Gastroesophageal sphincter (tissue), 4 donors: Measurements from ENCODE around the gene AGBL2. TPM values are rescaled to one million over a fixed set of nuclear protein-coding genes. Genes with fewer than 3 reads are reported as not detected.

Source experiments
- ATAC-seq: fragments of 150-250 bp; one replicate; pipeline ENCODE4 v1.9.1; 2016; ENCODE audit warnings: mild to moderate bottlenecking, moderate library complexity
- H3K27ac ChIP-seq, 4 donors: fragments of 200-600 bp; sonication (generic) in 3 of 4; 1 replicate in 3 of 4; 2 replicates in 1 of 4; pipeline ENCODE4 v1.5.1; 2016 to 2019
- H3K27me3 ChIP-seq: fragments of 200-600 bp; sonication (generic); one replicate; pipeline ENCODE4 v1.5.1; 2019
- H3K36me3 ChIP-seq, 2 donors: fragments of 200-600 bp; sonication (generic); one replicate each; pipeline ENCODE4 v1.5.1; 2019; ENCODE audit warnings: control low read depth in 1 of 2
- H3K4me1 ChIP-seq, 3 donors: fragments of 200-600 bp; sonication (generic); 1 replicate in 2 of 3; 2 replicates in 1 of 3; pipeline ENCODE4 v1.5.1; 2016 to 2019; ENCODE audit warnings: control low read depth in 2 of 3
- H3K4me3 ChIP-seq, 2 donors: fragments of 200-600 bp; sonication (generic); one replicate each; pipeline ENCODE4 v1.5.1; 2019; ENCODE audit warnings: mild to moderate bottlenecking in 1 of 2, moderate library complexity in 1 of 2
- H3K9me3 ChIP-seq, 3 donors: fragments of 200-600 bp; sonication (generic); one replicate each; pipeline ENCODE4 v1.5.1; 2017 to 2019; ENCODE audit warnings: control low read depth in 2 of 3
- CTCF ChIP-seq, 4 experiments: fragments of 200-600 bp in 2 of 4; fragments of 450-650 bp in 2 of 4; sonication (generic) in 1 of 4; IDR thresholded peaks; one replicate each; pipeline ENCODE4 v1.5.1; 2017 to 2019; ENCODE audit warnings: antibody characterized with exemption in 4 of 4, mild to moderate bottlenecking in 2 of 4, moderate library complexity in 2 of 4
- EP300 ChIP-seq: sonication (generic); formaldehyde crosslinking; IDR thresholded peaks from one replicate; pipeline ENCODE4 v1.6.1; 2017; ENCODE audit warnings: antibody characterized with exemption, mild to moderate bottlenecking
- POLR2A ChIP-seq, 2 donors: fragments of 450-650 bp; IDR thresholded peaks; one replicate each; pipeline ENCODE4 v1.6.1; 2017; ENCODE audit warnings: antibody characterized with exemption in 2 of 2, mild to moderate bottlenecking in 2 of 2, moderate library complexity in 1 of 2
- POLR2AphosphoS5 ChIP-seq: sonication (generic); formaldehyde crosslinking; IDR thresholded peaks from one replicate; pipeline ENCODE4 v1.6.1; 2017; ENCODE audit warnings: antibody characterized with exemption
- WGBS, 2 donors: methylation state at CpG; one replicate each; pipeline ENCODE4 v1.1.5; 2018; ENCODE audit warnings: low coverage in 1 of 2; 5-methylcytosine and 5-hydroxymethylcytosine counted together
- total RNA-seq, 4 donors: library from RNA; depleted of rRNA; stranded (reverse); fragments of >200 nt; gene quantifications; one replicate each; pipeline ENCODE4 v1.1.0, GENCODE V29; 2016

AGBL2 gene
- total RNA-seq, 4 donors from 2014 or later: 0.81 to 2.3 (median 1.2) TPM; not detected in 1

- WGBS, 2 donors: 33 to 100% methylated on average over 2 to 5 of the region's 6 CpGs
- peak; percentile 68 for ATAC-seq
- Histone ChIP-seq H3K27me3 (no peaks in the 10 kb centered on the region), H3K4me1 (peaks cover 0 to 17% (median 0%) of the 10 kb centered on the region in 3 donors), H3K27ac (peak overlapping the region in 3 of 4 donors; percentile 29 to 55 (median 33)), H3K4me3 (no peak overlapping the region), H3K36me3 (peaks cover 0 to 99% of the 10 kb centered on the region in 2 donors), H3K9me3 (no peaks in the 10 kb centered on the region)
- TF ChIP-seq POLR2A (IDR thresholded peaks at IDR 0.05): no peak
- TF ChIP-seq EP300: no peak
- TF ChIP-seq CTCF (IDR thresholded peaks at IDR 0.05): no peak
- no peak for TF ChIP-seq POLR2AphosphoS5
These were observed 9.0 kb upstream of the AGBL2 start for GRCh38 chr11:47724041-47724729.

GRCh38 chr11:47723041-47723440, 7.9 kb upstream of the AGBL2 start:
- peak overlapping the region in 2 of 4 donors; percentile 29 to 35 for H3K27ac ChIP-seq
- peaks cover 0 to 17% (median 0%) of the 10 kb centered on the region in 3 donors for H3K4me1 ChIP-seq
- TF ChIP-seq POLR2A (IDR thresholded peaks at IDR 0.05) (no peak), POLR2AphosphoS5 (no peak), CTCF (IDR thresholded peaks at IDR 0.05) (no peak), EP300 (no peak)
- ATAC-seq: no peak
- no peaks in the 10 kb centered on the region for H3K9me3 ChIP-seq
- WGBS, 2 donors: 60 to 61% methylated on average over 3 of the region's 3 CpGs
- no peak overlapping the region for H3K4me3 ChIP-seq
- H3K27me3 ChIP-seq: no peaks in the 10 kb centered on the region
- peaks cover 0 to 99% of the 10 kb centered on the region in 2 donors for H3K36me3 ChIP-seq

- peaks cover 0 to 17% (median 0%) of the 10 kb centered on the region in 3 donors for H3K4me1 ChIP-seq
- no peaks in the 10 kb centered on the region for H3K9me3 ChIP-seq
- no peak for ATAC-seq
- WGBS, 2 donors: 96 to 98% methylated on average over 9 to 12 of the region's 12 CpGs
- no peaks in the 10 kb centered on the region for H3K27me3 ChIP-seq
- H3K4me3 ChIP-seq: no peak overlapping the region
- H3K36me3 ChIP-seq: peaks cover 0 to 95% of the 10 kb centered on the region in 2 donors
- H3K27ac ChIP-seq: no peak overlapping the region
- TF ChIP-seq POLR2AphosphoS5 (no peak), CTCF (IDR thresholded peaks at IDR 0.05) (no peak), POLR2A (IDR thresholded peaks at IDR 0.05) (no peak), EP300 (no peak)
These were observed 5.5 kb upstream of the AGBL2 start for GRCh38 chr11:47720651-47721050.

- 56 to 64% methylated on average over 4 to 5 of the region's 5 CpGs for WGBS, 2 donors
- H3K27ac ChIP-seq: no peak overlapping the region
- no peak for ATAC-seq
- no peak overlapping the region for H3K4me3 ChIP-seq
- TF ChIP-seq POLR2A (IDR thresholded peaks at IDR 0.05): no peak
- no peak for TF ChIP-seq POLR2AphosphoS5
- no peaks in the 10 kb centered on the region for H3K27me3 ChIP-seq
- no peaks in the 10 kb centered on the region for H3K9me3 ChIP-seq
- H3K4me1 ChIP-seq: peaks cover 0 to 16% (median 0%) of the 10 kb centered on the region in 3 donors
- H3K36me3 ChIP-seq: peaks cover 0 to 55% of the 10 kb centered on the region in 2 donors
These were observed 1.5 kb upstream of the AGBL2 start for GRCh38 chr11:47716692-47717091.

GRCh38 chr11:47714554-47715081, 551 bp downstream of the AGBL2 start:
- H3K27me3 ChIP-seq: no peaks in the 10 kb centered on the region
- H3K9me3 ChIP-seq: no peaks in the 10 kb centered on the region
- peaks cover 0 to 16% (median 0%) of the 10 kb centered on the region in 3 donors for H3K4me1 ChIP-seq
- H3K36me3 ChIP-seq: peaks cover 0 to 35% of the 10 kb centered on the region in 2 donors
- TF ChIP-seq POLR2A (IDR thresholded peaks at IDR 0.05) (no peak), POLR2AphosphoS5 (no peak), CTCF (IDR thresholded peaks at IDR 0.05) (no peak), EP300 (no peak)
- H3K27ac ChIP-seq: peak overlapping the region in 3 of 4 donors; percentile 80 to 85 (median 80)
- H3K4me3 ChIP-seq: peak overlapping the region; percentile 50 to 80
- WGBS, 2 donors: 21 to 53% methylated on average over 7 to 14 of the region's 19 CpGs
- ATAC-seq: peak; percentile 68
